Natural killer cell (primary cell): ENCODE data around the gene MPPED1. TPM values are rescaled to one million over a fixed set of nuclear protein-coding genes. Genes with fewer than 3 reads are reported as not detected.

Source experiments
- ATAC-seq, 3 donors: fragments of 150-1000 bp in 2 of 3; fragments of 200-7000 bp in 1 of 3; cut with Tn5 transposase; 1 replicate in 1 of 3; 2 replicates in 2 of 3; pipeline ENCODE4 v1.10.0; 2021; ENCODE audit warnings: mild to moderate bottlenecking in 2 of 3, moderate library complexity in 2 of 3
- DNase-seq, 2 donors: peaks; one replicate each; pipeline versions ENCODE4 v3.0.0 to v3.0.0-alpha.2; 2013 to 2021; ENCODE audit warnings: mixed read lengths in 1 of 2
- H3K27ac ChIP-seq: one replicate; pipeline ENCODE4 v1.5.1; 2013; ENCODE audit warnings: mild to moderate bottlenecking, low read length
- H3K27me3 ChIP-seq: one replicate; pipeline ENCODE4 v1.6.1; 2013; ENCODE audit warnings: low read length; ENCODE audit not compliant: control insufficient read depth, insufficient read depth
- H3K36me3 ChIP-seq: one replicate; pipeline ENCODE4 v1.6.1; 2013; ENCODE audit warnings: low read length; ENCODE audit not compliant: control insufficient read depth, insufficient read depth
- H3K4me1 ChIP-seq: one replicate; pipeline ENCODE4 v1.6.1; 2013; ENCODE audit warnings: low read length; ENCODE audit not compliant: control insufficient read depth, insufficient read depth
- H3K4me3 ChIP-seq: one replicate; pipeline ENCODE4 v1.5.1; 2013; ENCODE audit warnings: low read length
- H3K9me3 ChIP-seq: one replicate; pipeline ENCODE4 v1.6.1; 2013; ENCODE audit warnings: low read length; ENCODE audit not compliant: control insufficient read depth, insufficient read depth
- H3K27ac Mint-ChIP-seq, 2 donors: one replicate each; pipeline ENCODE4 v1.8.0; 2022; ENCODE audit warnings: mild to moderate bottlenecking in 2 of 2, mixed read lengths in 2 of 2, moderate library complexity in 1 of 2
- H3K27me3 Mint-ChIP-seq, 2 donors: one replicate each; pipeline ENCODE4 v1.8.0; 2022; ENCODE audit warnings: low read depth in 2 of 2, mixed read lengths in 2 of 2
- H3K36me3 Mint-ChIP-seq: one replicate; pipeline ENCODE4 v1.8.0; 2022; ENCODE audit warnings: mixed read lengths
- H3K4me1 Mint-ChIP-seq, 2 donors: one replicate each; pipeline ENCODE4 v1.8.0; 2022; ENCODE audit warnings: mixed read lengths in 2 of 2
- H3K4me3 Mint-ChIP-seq: one replicate; pipeline ENCODE4 v1.8.0; 2022; ENCODE audit warnings: mild to moderate bottlenecking, moderate library complexity, mixed read lengths
- H3K9me3 Mint-ChIP-seq, 2 donors: one replicate each; pipeline ENCODE4 v1.8.0; 2022; ENCODE audit warnings: mixed read lengths in 2 of 2
- CTCF ChIP-seq: fragments of 200-600 bp; IDR thresholded peaks from one replicate; pipeline ENCODE4 v1.8.0; 2022; ENCODE audit warnings: antibody characterized with exemption
- WGBS: methylation state at CpG from one replicate; pipeline ENCODE4 v1.1.7; 2013; ENCODE audit warnings: missing lambda C conversion rate; ENCODE audit not compliant: insufficient coverage; 5-methylcytosine and 5-hydroxymethylcytosine counted together
- intact Hi-C: fragments of 100-400 bp; cut with micrococcal nuclease; formaldehyde crosslinking; loops from one replicate; pipeline ENCODE4 v1.14.2; 2022
- total RNA-seq, 4 donors: library from RNA; stranded (reverse); fragments of 120-200 nt in 1 of 4; gene quantifications; one replicate each; pipeline versions ENCODE4 v1.2.3 to v1.2.4, GENCODE V29; 2013 to 2022

The MPPED1 gene
- total RNA-seq, 3 donors from 2014 or later (not counting 1 experiment from before 2014, with no cell fraction given), result not detected

GRCh38 chr22:43476341-43476740 lies 64.5 kb downstream of the MPPED1 start:
- no peak overlapping the region for H3K4me3 ChIP-seq
- no peaks in the 10 kb centered on the region for H3K9me3 ChIP-seq
- ATAC-seq (no peak), DNase-seq (no peak)
- H3K4me1 ChIP-seq, result peaks cover 14% of the 10 kb centered on the region
- H3K27me3 ChIP-seq, result no peaks in the 10 kb centered on the region
- H3K36me3 ChIP-seq, result no peaks in the 10 kb centered on the region
- Mint-ChIP-seq H3K4me3 (no peak overlapping the region), H3K9me3 (no peaks in the 10 kb centered on the region), H3K4me1 (peaks cover 0 to 14% of the 10 kb centered on the region in 2 donors), H3K27ac (no peak overlapping the region), H3K36me3 (no peaks in the 10 kb centered on the region), H3K27me3 (no peaks in the 10 kb centered on the region)
- intact Hi-C loops, result no loop called here
- 72% methylated on average over 5 of the region's 5 CpGs for WGBS
- TF ChIP-seq CTCF, result no peak
- H3K27ac ChIP-seq, result no peak overlapping the region

- H3K27me3 Mint-ChIP-seq, result no peaks in the 10 kb centered on the region
These were observed 65.2 kb downstream of the MPPED1 start for GRCh38 chr22:43476751-43477725.

GRCh38 chr22:43477966-43478365 lies 66.2 kb downstream of the MPPED1 start:
- Histone ChIP-seq H3K4me3 (no peak overlapping the region), H3K27ac (no peak overlapping the region), H3K27me3 (no peaks in the 10 kb centered on the region), H3K9me3 (no peaks in the 10 kb centered on the region), H3K4me1 (peaks cover 24% of the 10 kb centered on the region), H3K36me3 (no peaks in the 10 kb centered on the region)
- Mint-ChIP-seq H3K4me1 (peaks cover 0 to 21% of the 10 kb centered on the region in 2 donors), H3K4me3 (no peak overlapping the region), H3K27me3 (no peaks in the 10 kb centered on the region), H3K36me3 (no peaks in the 10 kb centered on the region), H3K27ac (no peak overlapping the region), H3K9me3 (no peaks in the 10 kb centered on the region)
- ATAC-seq (no peak), DNase-seq (no peak)
- 94% methylated on average over 7 of the region's 7 CpGs for WGBS
- intact Hi-C loops, result no loop called here
- TF ChIP-seq CTCF, result no peak

More at GRCh38 chr22:43476751-43477725, 65.2 kb downstream of the MPPED1 start:
- H3K4me3 ChIP-seq, result no peak overlapping the region
- no peaks in the 10 kb centered on the region for H3K9me3 Mint-ChIP-seq
- no peak overlapping the region for H3K27ac ChIP-seq
- WGBS, result 82% methylated on average over 14 of the region's 14 CpGs
- ATAC-seq (no peak), DNase-seq (no peak)
- no peaks in the 10 kb centered on the region for H3K9me3 ChIP-seq
- no peak for TF ChIP-seq CTCF
- H3K36me3 Mint-ChIP-seq, result no peaks in the 10 kb centered on the region
- no peaks in the 10 kb centered on the region for H3K36me3 ChIP-seq
- peaks cover 0 to 21% of the 10 kb centered on the region in 2 donors for H3K4me1 Mint-ChIP-seq
- H3K27me3 ChIP-seq, result no peaks in the 10 kb centered on the region
- no peak overlapping the region for H3K27ac Mint-ChIP-seq
- H3K4me1 ChIP-seq, result peaks cover 21% of the 10 kb centered on the region
- H3K4me3 Mint-ChIP-seq, result no peak overlapping the region
- intact Hi-C loops, result no loop called here
